Astrocyte of the spinal cord (primary cell): Measurements from ENCODE around the gene ARPIN.
"Not testable (repeated sequence)": the region's sequence is repeated elsewhere in the genome, so short reads cannot be mapped to it uniquely, and the experiment has no call there.

Experiments used
- DNase-seq: peaks from one replicate; pipeline ENCODE4 v3.0.0; 2011; ENCODE audit warnings: low read depth, low spot score
- H3K4me3 ChIP-seq: 2 replicates; pipeline ENCODE4 v1.5.1; 2011; ENCODE audit warnings: low read depth, mild to moderate bottlenecking, low read length, moderate library complexity
- in situ Hi-C: cut with HindIII; loops from 2 replicates; pipeline ENCODE4 v1.10.0; 2017; ENCODE audit warnings: low sequenced_read_pairs
- TF ChIP-seq, protein P1 (sequence below): IDR thresholded peaks from 2 replicates; pipeline ENCODE4 v1.5.1; 2012; ENCODE audit warnings: low read depth, mild to moderate bottlenecking, low read length, inconsistent platforms

The ARPIN gene

DNA sequence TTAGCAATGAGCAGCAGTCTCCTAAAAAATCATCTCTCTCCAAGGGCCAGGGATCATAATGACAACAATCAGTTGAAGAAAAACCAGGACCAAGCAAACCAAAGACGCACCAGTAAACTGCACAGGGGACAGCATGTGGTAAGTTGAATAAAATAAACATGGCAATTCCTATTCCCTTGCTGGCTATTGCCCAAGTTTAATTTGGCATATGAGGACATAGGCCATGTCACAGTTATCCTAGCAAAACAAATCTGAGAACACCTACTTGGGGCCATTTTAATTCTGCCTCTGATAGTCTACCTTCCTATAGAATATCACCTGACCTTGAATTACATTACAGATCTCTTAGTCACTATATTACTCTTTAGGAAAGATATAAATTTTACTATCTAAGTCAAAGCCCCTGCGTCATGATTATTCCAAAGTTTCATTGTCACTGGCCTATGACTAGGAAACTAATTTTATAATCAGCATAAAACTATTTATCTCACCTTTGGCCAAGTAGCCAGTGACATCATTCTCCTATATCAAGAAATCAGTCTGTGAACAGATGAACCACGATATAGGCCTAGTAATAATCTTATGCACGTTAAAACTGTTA, 42.0 kb downstream of the ARPIN start:
- no peak for DNase-seq
- in situ Hi-C loops = loop anchor here (25.0 kb wide), 1 partner anchor 108 kb away; the partner anchor contains the start of gene MESP1
- H3K4me3 ChIP-seq = no peak overlapping the region
- TF ChIP-seq, protein P1, sequence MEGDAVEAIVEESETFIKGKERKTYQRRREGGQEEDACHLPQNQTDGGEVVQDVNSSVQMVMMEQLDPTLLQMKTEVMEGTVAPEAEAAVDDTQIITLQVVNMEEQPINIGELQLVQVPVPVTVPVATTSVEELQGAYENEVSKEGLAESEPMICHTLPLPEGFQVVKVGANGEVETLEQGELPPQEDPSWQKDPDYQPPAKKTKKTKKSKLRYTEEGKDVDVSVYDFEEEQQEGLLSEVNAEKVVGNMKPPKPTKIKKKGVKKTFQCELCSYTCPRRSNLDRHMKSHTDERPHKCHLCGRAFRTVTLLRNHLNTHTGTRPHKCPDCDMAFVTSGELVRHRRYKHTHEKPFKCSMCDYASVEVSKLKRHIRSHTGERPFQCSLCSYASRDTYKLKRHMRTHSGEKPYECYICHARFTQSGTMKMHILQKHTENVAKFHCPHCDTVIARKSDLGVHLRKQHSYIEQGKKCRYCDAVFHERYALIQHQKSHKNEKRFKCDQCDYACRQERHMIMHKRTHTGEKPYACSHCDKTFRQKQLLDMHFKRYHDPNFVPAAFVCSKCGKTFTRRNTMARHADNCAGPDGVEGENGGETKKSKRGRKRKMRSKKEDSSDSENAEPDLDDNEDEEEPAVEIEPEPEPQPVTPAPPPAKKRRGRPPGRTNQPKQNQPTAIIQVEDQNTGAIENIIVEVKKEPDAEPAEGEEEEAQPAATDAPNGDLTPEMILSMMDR = no peak

DNA sequence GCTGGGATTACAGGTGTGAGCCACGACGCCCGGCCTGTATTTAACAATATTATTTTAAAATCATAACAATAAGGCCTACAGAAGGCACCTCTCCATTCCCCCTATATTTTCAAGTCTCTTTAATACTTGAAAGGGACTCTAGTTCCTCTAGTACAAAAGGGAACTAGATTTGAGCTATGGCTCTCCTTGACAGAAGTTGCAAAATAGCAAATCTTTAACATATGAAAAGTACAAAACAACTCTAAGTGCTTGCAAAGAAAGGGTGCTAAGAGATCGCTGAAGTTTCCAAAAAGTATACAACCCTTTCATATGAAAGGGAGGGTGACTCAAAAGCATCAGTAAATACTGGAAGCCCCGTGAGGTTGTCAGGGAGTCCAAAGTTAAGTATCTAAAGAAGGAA, 42.7 kb downstream of the ARPIN start:
- DNase-seq = no peak
- no peak overlapping the region for H3K4me3 ChIP-seq
- in situ Hi-C loops = loop anchor here (25.0 kb wide), 1 partner anchor 108 kb away; the partner anchor contains the start of gene MESP1
- TF ChIP-seq, protein P1 = no peak

DNA sequence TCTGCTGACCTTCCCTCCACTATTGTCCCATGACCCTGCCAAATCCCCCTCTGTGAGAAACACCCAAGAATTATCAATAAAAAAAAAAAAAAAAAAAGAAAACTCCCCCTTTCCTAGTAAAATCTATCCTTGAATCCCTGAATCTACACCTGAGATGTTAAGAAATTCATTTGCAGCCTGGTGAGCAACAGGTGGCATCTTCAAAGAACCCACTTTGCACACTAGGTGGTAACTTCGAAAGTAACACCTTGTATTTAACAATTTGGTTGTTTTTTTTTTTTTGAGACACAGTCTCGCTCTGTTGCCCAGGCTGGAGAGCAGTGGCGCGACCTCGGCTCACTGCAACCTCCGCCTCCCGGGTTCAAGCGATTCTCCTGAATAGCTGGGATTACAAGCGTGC, 43.3 kb downstream of the ARPIN start:
- not testable (repeated sequence) for DNase-seq, H3K4me3 ChIP-seq
- in situ Hi-C loops = loop anchor here (25.0 kb wide), 1 partner anchor 107 kb away; the partner anchor contains the start of gene MESP1

DNA sequence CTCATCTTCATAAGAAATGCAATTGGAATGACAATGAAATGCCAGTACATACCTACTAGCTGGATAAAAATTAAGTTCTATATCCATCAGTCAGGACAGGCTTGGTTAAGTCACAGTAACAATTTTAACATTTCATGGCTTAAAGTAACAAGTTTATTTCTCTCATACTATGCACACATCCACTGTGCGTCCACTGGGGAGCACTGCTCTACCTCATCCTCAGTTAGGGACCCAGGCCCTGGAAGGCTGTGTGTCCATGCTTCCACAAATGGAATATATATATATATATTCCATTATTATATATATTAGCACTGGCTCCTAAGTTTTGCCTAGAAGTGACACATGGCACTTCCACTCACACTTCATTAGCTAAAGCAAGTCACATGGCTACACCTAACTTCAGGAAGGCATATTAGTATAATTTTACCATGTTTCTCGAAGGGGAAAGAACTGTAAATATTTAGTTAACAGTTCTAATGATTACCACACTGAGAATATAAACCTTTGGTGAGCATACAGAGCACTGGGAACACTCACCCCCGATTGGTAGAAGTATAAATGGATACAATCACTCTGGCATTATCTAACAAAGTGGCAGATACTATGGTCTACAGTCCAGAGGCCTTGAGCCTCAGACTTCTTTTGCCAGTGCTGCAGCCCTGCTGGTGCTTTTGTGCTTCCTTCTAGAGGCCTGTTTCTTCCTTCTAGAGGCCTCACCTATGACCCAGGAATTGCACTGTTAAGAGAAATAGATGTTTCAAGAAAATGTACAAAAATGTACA, 47.6 kb downstream of the ARPIN start:
- no peak overlapping the region for H3K4me3 ChIP-seq
- TF ChIP-seq, protein P1 = peak; percentile 10
- in situ Hi-C loops = loop anchor here (25.0 kb wide), 1 partner anchor 103 kb away; the partner anchor contains the start of gene MESP1
- DNase-seq = no peak

DNA sequence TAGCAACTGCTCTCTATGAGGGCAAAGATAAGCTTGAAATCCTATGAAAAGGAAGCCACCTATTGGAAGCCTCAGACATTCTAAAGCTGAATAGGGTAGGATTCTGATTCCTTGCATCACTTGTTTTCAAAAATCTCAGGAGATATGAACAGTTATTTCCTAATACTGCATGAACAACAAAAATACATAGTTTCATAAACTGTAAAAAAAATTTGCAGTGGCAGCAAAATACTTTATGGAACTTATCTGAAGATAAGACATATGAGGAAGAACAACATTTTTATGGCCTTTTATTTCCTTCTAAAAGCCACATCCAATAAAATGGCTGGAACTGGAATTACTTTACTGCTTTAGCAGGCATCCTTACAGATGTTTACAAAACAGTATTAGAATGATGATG, 48.8 kb downstream of the ARPIN start:
- TF ChIP-seq, protein P1 = no peak
- DNase-seq = no peak
- in situ Hi-C loops = loop anchor here (25.0 kb wide), 1 partner anchor 102 kb away; the partner anchor contains the start of gene MESP1
- H3K4me3 ChIP-seq = no peak overlapping the region

DNA sequence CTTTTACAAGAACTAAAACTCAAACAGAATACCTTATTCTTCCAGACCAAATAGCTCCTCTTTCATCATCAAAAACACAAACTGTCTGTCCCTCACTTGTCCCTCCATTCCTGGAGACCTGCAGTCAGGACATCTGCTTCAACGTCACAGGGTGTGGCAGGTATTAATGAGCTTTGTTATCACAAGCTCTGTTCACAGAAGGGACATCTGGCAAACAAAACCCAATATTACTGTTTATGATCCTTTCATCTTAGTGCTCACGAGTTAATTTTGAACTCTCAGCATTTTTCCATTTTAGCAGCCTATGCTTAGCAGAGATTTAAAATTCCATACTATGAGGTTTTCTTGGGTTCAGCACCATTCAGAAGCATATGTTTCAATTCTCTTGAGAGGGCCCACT, 51.9 kb downstream of the ARPIN start:
- TF ChIP-seq, protein P1 = no peak
- H3K4me3 ChIP-seq = no peak overlapping the region
- DNase-seq = no peak
- in situ Hi-C loops = loop anchor here (25.0 kb wide), 1 partner anchor 99 kb away; the partner anchor contains the start of gene MESP1

DNA sequence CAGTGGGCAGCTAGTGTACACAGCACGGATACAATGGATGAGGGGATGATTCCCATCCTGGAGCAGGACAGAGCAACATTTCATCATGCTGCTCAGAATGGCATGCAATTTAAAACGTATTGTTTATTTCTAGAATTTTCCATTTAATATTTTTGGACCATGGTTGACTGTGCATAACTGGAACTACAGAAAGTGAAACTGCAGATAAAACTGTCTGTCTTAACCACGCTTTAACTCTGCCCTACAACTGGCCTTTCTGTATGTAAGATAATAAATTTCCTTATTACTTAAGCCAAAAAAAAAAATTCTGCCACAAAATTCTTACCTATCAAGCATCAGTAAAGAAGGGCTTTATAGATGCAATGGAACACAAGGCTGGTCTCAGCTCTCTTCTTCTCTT, 52.3 kb downstream of the ARPIN start:
- no peak overlapping the region for H3K4me3 ChIP-seq
- DNase-seq = no peak
- in situ Hi-C loops = loop anchor here (25.0 kb wide), 1 partner anchor 98 kb away; the partner anchor contains the start of gene MESP1
- TF ChIP-seq, protein P1 = no peak
